Activated T-helper 17 cell treated with anti-CD3 and anti-CD28 coated beads, Interleukin-2, amount 50 U/mL, for 72 hours (primary cell): Measurements from ENCODE around the gene KCNAB3. TPM values are rescaled to one million over a fixed set of nuclear protein-coding genes. Genes with fewer than 3 reads are reported as not detected.

ENCODE experiments used
- ATAC-seq: fragments of 150-1000 bp; cut with Tn5 transposase; replicated peaks from 2 replicates; pipeline ENCODE4 v1.10.0; 2021; ENCODE audit warnings: mild to moderate bottlenecking, moderate library complexity
- H3K27ac Mint-ChIP-seq: one replicate; pipeline ENCODE4 v1.8.0; 2022; ENCODE audit warnings: mixed read lengths
- H3K27me3 Mint-ChIP-seq: one replicate; pipeline ENCODE4 v1.8.0; 2022; ENCODE audit warnings: mixed read lengths
- H3K36me3 Mint-ChIP-seq: one replicate; pipeline ENCODE4 v1.8.0; 2022; ENCODE audit warnings: low read depth, mild to moderate bottlenecking, mixed read lengths
- H3K4me1 Mint-ChIP-seq: one replicate; pipeline ENCODE4 v1.8.0; 2022; ENCODE audit warnings: mixed read lengths
- H3K4me3 Mint-ChIP-seq: one replicate; pipeline ENCODE4 v1.8.0; 2022; ENCODE audit warnings: mild to moderate bottlenecking, mixed read lengths
- H3K9me3 Mint-ChIP-seq: one replicate; pipeline ENCODE4 v1.8.0; 2022; ENCODE audit warnings: mixed read lengths
- total RNA-seq, 2 donors: library from RNA; stranded (reverse); gene quantifications; one replicate each; pipeline ENCODE4 v1.2.3, GENCODE V29; 2022

The KCNAB3 gene
- total RNA-seq, 2 donors from 2014 or later, result 8.6 to 11.9 TPM

DNA sequence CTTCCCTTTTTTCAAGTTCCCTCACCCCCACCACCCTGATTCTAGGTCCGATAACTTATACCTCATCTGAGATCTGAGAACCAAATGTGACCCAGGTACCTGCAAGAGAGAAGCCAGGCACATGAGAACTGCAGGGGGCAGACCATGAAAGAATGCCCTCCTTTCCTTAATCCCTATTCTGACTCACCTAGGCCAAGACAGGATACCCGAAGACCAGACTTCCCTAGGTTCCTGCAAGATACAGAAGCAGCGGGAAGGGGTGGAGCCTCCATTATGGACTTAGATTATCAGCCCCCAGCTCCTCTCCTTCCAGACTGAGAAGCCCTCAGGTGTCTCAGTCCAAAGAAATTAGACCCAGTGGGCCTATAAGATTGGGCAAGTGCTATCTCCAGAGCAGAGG is 2.1 kb downstream of the KCNAB3 start:
- H3K27ac Mint-ChIP-seq, result no peak overlapping the region
- no peaks in the 10 kb centered on the region for H3K27me3 Mint-ChIP-seq
- H3K36me3 Mint-ChIP-seq, result peaks cover 25% of the 10 kb centered on the region
- no peak overlapping the region for H3K4me3 Mint-ChIP-seq
- H3K4me1 Mint-ChIP-seq, result peaks cover 8% of the 10 kb centered on the region
- no peaks in the 10 kb centered on the region for H3K9me3 Mint-ChIP-seq
- ATAC-seq, result no peak

DNA sequence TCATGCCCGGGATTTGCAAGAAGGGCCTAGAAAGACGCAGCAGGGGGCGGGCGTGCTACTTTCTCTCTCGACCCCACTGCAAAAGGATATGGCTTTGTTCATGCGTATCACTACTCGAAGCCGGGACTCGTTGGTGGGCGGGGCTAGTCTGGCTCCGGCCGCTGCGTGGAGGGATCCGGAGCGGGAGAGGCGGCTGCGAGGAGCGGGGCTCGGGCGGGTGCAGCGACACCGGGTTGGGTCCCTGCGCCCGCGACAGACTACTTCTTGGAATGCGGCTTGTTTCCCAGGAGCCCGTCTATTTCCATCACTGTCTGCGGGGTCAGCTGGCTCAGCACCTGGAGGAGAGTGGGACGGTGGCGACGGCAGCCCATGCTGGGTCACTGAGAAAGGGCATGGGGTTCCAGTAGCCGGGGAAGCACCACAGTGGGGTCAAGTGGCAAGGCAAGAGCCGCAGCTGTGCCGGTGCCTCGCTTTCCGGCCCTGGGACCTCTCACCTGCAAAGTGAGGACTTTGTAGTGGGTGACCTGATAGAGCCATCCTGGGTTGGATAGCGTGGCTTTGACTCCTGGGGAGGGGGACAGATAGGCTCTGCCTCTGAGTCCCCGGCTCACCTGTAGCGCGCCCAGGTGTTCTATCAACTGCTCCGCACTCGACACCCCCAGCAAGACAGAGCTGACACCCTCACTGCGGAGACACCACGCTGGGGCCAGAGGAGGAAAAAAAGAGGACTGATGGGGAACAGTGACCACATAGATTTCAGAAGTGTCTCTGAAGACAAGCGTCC is 6.6 kb downstream of the KCNAB3 start:
- ATAC-seq, result peak; percentile 95
- no peaks in the 10 kb centered on the region for H3K36me3 Mint-ChIP-seq
- H3K4me3 Mint-ChIP-seq, result peak overlapping the region; percentile 83
- no peaks in the 10 kb centered on the region for H3K27me3 Mint-ChIP-seq
- peak overlapping the region; percentile 83 for H3K27ac Mint-ChIP-seq
- no peaks in the 10 kb centered on the region for H3K9me3 Mint-ChIP-seq
- H3K4me1 Mint-ChIP-seq, result peaks cover 11% of the 10 kb centered on the region

DNA sequence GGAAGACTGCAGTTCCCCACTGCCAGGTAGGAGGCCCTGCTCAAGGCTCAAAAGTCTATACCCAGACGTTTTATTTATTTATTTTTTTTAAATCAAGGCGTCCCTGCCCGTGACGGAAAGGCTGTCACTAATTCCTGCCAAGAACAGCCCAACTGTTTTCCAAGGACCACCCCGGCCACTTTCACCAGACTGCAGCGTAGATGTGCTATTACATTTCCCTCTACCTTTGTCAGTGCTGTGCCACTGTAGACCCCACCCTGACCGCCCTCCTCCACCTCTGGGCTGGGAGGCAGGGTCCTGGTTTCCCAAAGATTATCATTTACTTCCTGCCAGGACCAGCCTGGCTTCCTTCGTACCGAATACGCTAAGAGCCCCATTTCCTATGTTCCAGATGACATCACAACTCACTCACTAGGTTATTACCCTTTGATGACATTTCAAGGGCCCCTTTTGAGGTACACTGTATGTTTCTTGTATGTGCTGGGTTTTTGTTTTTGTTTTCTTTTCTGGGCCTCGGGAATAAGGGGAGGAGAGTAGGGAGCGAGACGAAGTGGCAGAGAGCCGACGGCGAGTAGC is 7.3 kb downstream of the KCNAB3 start:
- H3K36me3 Mint-ChIP-seq, result no peaks in the 10 kb centered on the region
- peak; percentile 43 for ATAC-seq
- H3K4me1 Mint-ChIP-seq, result peaks cover 11% of the 10 kb centered on the region
- H3K27ac Mint-ChIP-seq, result peak overlapping the region; percentile 83
- no peaks in the 10 kb centered on the region for H3K27me3 Mint-ChIP-seq
- H3K9me3 Mint-ChIP-seq, result no peaks in the 10 kb centered on the region
- peak overlapping the region; percentile 83 for H3K4me3 Mint-ChIP-seq

DNA sequence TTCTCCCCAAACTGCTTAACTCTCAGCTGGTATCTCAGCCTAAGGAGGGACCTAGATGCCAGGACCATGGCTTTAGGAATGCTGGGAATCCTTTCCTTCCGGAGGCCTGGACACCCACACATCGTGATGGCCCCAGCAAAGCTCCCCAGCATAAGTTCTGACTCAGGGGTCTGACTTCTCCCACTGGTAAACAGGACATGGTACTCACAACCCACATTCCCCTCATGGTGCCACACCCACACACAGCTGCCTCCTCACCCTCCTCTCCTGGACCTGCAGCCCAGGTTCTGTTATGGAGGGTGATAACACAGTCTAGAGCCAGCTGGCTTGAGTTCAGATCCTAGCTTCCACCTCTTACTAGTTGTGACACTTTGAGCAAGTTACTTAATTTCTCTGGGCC is 12.8 kb downstream of the KCNAB3 start:
- Mint-ChIP-seq H3K9me3 (no peaks in the 10 kb centered on the region), H3K4me3 (peak overlapping the region; percentile 97), H3K27me3 (no peaks in the 10 kb centered on the region), H3K4me1 (peaks cover 14% of the 10 kb centered on the region), H3K27ac (peak overlapping the region; percentile 83), H3K36me3 (peaks cover 35% of the 10 kb centered on the region)
- no peak for ATAC-seq

DNA sequence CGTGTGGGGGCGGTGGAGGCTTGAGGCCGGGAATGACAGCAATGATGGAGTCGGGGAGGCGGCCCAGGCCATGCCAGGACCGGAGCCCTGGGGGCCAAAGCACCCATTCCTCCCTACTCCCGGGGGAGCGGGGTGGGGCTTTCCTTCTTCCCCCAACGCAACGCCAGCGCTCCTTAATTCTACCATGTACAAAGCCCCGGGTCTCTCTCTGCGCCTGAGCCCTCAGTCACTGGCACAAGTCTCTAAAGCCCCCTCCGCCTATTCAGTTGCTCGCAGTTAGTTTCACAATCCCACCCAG is 13.3 kb downstream of the KCNAB3 start:
- peaks cover 10% of the 10 kb centered on the region for H3K4me1 Mint-ChIP-seq
- no peaks in the 10 kb centered on the region for H3K27me3 Mint-ChIP-seq
- H3K36me3 Mint-ChIP-seq, result peaks cover 38% of the 10 kb centered on the region
- H3K4me3 Mint-ChIP-seq, result peak overlapping the region; percentile 97
- no peak for ATAC-seq
- no peaks in the 10 kb centered on the region for H3K9me3 Mint-ChIP-seq
- peak overlapping the region; percentile 83 for H3K27ac Mint-ChIP-seq

DNA sequence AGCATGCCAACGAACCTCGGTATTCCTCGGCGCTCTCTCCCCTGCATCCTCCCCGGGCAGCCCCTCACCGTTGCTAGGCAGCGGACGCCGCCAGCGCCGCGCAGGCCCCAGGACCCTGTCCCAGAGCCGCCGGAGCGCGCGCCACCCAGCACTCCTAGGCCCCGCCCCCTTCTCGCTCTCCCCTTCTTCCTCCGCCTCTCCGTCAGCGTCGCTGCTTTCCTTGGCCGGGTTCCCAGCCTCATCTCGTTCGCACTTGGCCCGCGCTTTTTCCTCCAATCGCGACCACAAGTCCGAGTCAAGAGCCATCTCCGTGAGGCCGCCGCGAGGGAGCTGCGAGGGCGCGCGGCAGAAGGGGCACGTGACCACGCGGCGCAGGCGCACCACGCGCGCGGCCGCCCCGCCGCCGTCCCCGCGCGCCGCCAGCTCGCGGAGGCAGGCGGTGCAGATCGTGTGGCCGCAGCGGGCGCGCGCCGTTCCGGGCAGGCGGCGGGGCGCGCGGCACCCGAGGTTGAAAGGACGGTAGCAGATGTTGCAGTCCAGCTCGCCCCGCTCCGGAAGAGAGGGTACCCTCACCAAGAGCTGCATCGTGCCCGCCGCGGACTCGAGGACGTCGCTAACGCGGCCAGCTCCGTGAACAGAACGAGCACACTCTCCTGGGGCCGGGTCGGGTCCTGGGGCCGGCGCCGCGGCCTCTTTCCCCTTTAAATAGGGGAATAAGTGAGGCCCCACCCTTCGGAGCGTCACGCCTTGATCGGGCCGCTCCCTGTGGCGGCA is 13.9 kb downstream of the KCNAB3 start, which contains the start of gene RNF227:
Gene RNF227 (minus strand): TSS at position 679 of the 774 bp plus-strand sequence. CDS start 94 bp downstream, at position 585.
- Mint-ChIP-seq H3K4me3 (peak within 1 kb of the TSS; percentile 97), H3K9me3 (no peaks in the 10 kb centered on the region), H3K27me3 (no peaks in the 10 kb centered on the region), H3K27ac (peak within 1 kb of the TSS; percentile 93), H3K36me3 (peaks cover 38% of the 10 kb centered on the region), H3K4me1 (peaks cover 10% of the 10 kb centered on the region)
- peak; percentile 85 for ATAC-seq

DNA sequence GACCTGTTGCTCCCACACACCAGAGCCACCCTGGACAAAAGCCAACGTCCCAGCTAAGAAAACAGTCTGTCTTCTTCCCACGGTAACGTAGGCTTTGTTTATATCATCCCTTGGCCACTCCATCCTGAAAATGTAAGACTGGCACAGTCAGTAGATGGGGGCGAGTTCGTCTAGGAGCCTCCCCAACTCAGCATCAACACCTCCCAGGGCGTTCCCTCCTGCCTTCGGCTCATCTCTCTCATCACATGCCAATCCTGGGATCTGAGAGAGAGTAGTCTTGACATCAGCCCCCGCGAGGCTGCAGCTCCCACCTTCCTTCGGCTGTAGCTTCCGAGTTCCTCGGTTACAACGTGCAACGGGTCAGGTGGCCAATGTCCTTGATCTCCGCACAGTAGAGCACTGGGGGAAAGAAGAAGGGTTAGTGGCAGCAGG is 14.5 kb downstream of the KCNAB3 start:
- H3K27ac Mint-ChIP-seq, result peak overlapping the region; percentile 93
- H3K9me3 Mint-ChIP-seq, result no peaks in the 10 kb centered on the region
- peak overlapping the region; percentile 97 for H3K4me3 Mint-ChIP-seq
- H3K27me3 Mint-ChIP-seq, result no peaks in the 10 kb centered on the region
- H3K36me3 Mint-ChIP-seq, result peaks cover 38% of the 10 kb centered on the region
- peak; percentile 57 for ATAC-seq
- H3K4me1 Mint-ChIP-seq, result peaks cover 10% of the 10 kb centered on the region

DNA sequence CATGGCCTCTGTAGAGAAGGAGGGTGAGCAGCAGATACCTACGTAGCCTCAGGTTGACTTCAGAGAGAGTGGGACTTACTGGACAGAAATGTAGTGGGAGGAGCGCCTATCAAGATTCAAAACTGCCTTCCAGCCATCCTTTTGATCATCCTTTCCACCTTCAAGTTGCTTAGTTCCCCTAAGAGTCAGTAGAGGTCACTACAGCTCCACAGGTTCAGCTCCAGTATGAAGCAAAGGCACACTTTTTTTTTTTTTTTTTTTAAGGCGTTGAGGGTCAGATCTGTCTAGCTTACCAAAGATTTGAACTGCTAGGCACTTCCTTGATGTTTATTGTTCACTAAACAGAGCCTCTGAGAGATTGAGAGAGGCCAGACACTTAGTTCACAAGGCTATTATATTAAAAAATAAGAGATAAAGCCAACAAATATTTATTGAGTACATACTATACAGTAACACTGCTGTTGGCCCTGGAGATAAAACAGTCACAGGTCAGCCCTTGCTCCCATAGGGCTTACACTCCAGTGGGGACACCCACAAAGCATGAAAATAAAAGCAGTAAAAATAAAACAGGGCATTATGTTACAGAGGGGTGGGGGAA is 16.6 kb downstream of the KCNAB3 start:
- Mint-ChIP-seq H3K4me3 (peak overlapping the region; percentile 97), H3K36me3 (peaks cover 38% of the 10 kb centered on the region), H3K4me1 (peaks cover 15% of the 10 kb centered on the region), H3K9me3 (no peaks in the 10 kb centered on the region), H3K27me3 (no peaks in the 10 kb centered on the region), H3K27ac (peak overlapping the region; percentile 72)
- peak; percentile 38 for ATAC-seq

DNA sequence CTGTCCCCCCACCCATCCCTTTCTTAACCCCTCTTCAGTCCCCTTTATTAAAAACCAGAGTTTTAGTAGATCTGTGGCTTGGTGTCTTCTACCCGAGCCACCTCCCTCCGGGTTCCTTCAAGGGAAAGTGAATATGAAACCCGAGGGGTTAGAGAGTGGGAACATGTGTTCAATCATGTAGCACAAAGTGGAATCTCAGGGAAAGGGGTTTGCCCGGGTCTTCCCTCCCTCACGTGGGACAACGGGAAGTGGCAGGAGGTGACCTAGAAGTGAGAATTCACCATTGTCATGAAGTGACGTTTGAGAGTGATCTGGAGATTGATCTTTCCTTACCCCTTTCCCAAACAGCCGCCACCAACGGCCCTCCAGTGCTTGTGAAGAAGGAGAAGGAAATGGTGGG is 18.5 kb downstream of the KCNAB3 start:
- Mint-ChIP-seq H3K27me3 (no peaks in the 10 kb centered on the region), H3K36me3 (peaks cover 32% of the 10 kb centered on the region), H3K4me3 (no peak overlapping the region), H3K4me1 (peaks cover 10% of the 10 kb centered on the region), H3K9me3 (no peaks in the 10 kb centered on the region), H3K27ac (peak overlapping the region; percentile 10)
- no peak for ATAC-seq

DNA sequence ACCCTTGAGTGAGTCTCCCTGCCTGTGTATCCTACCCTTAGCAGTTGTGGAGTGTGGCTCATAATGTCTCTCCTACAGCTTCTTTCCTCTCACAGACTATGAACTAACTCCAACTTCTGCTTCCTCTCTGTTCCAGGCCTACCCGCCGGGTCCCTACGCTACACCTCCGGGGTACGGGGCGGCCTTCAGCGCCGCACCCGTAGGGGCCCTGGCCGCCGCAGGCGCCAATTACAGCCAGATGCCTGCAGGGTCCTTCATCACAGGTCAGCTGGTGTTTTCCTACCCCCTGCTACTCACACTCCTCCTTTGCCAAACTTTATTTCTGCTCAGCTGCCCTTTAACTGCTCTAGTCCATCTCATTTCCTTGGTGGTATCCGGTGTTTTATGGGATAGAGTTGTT is 18.9 kb downstream of the KCNAB3 start:
- no peaks in the 10 kb centered on the region for H3K9me3 Mint-ChIP-seq
- peaks cover 10% of the 10 kb centered on the region for H3K4me1 Mint-ChIP-seq
- H3K27ac Mint-ChIP-seq, result peak overlapping the region; percentile 84
- no peak for ATAC-seq
- peaks cover 32% of the 10 kb centered on the region for H3K36me3 Mint-ChIP-seq
- no peak overlapping the region for H3K4me3 Mint-ChIP-seq
- no peaks in the 10 kb centered on the region for H3K27me3 Mint-ChIP-seq

DNA sequence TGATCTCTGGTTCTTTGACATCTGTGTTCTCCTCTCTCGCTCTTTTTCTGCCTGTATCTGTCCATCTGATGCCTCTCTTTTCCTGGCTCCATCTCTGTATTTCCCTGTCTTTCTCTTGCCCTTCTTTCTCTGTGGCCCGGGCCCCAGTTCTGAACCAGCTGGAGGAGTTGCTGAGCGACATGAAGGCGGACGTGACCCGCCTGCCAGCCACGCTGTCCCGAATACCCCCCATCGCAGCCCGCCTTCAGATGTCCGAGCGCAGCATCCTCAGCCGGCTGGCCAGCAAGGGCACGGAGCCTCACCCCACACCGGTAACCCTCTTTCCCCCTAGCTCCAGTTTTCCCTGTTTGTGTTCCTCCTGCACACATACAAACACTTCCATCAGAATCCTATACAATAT is 19.4 kb downstream of the KCNAB3 start:
- Mint-ChIP-seq H3K27ac (peak overlapping the region; percentile 84), H3K4me1 (peaks cover 10% of the 10 kb centered on the region), H3K36me3 (peaks cover 28% of the 10 kb centered on the region), H3K9me3 (no peaks in the 10 kb centered on the region), H3K27me3 (no peaks in the 10 kb centered on the region), H3K4me3 (no peak overlapping the region)
- no peak for ATAC-seq

DNA sequence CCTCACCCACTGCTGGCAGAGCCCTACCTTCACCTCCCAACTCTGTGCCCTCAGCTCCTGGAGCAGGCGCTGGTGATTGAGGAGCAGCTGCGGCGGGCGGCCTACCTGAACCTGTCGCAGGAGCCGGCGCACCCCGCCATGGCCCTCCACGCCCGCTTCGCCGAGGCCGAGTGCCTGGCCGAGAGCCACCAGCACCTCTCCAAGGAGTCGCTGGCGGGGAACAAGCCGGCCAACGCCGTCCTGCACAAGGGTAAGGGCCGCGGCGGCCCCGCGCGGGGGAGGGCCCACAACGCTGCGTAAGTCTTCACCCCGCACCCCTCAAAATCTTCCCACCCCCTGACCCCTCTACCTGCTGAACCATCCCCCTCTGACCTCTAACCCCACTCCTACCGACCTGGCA is 20.6 kb downstream of the KCNAB3 start:
- H3K27me3 Mint-ChIP-seq, result no peaks in the 10 kb centered on the region
- peak overlapping the region; percentile 84 for H3K27ac Mint-ChIP-seq
- H3K4me1 Mint-ChIP-seq, result peaks cover 10% of the 10 kb centered on the region
- no peak overlapping the region for H3K4me3 Mint-ChIP-seq
- no peaks in the 10 kb centered on the region for H3K9me3 Mint-ChIP-seq
- H3K36me3 Mint-ChIP-seq, result peaks cover 16% of the 10 kb centered on the region
- no peak for ATAC-seq

DNA sequence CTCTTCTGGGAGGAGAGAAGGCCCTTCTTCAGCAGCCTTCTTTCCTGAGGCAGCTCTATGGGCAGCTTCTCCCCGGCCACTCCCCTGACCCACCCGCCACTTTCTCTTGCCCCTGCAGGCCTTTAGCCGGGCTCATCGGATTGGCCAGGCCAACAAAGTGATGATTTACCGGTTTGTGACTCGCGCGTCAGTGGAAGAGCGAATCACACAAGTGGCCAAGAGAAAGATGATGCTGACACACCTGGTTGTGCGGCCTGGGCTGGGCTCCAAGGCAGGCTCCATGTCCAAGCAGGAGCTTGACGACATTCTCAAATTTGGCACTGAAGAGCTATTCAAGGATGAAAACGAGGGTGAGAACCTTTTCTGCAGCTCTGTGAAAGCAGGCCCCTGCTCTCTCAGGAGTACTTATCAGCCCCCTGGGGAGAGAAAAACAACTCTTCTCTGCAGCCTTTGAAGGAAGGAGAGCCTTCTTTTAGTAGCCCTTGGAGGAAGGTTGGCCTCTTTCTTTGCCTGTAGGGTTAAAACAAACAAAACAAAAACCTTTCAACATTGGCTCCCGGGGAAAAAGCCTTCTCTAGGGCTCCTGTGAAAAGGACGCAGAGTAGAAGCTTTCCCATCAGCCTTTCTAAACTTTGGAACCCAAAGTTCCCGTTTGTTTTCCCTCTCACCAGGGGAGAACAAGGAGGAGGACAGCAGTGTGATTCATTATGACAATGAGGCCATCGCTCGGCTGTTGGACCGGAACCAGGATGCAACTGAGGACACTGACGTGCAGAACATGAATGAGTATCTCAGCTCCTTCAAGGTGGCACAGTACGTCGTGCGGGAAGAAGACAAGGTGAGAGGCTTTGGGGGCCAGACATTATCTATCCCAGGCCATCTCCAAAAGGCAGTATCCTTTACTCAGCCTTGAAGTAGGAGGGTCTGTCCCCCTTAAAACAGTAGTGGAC is 26.2 kb downstream of the KCNAB3 start:
- peak overlapping the region; percentile 68 for H3K27ac Mint-ChIP-seq
- no peaks in the 10 kb centered on the region for H3K27me3 Mint-ChIP-seq
- no peak for ATAC-seq
- peaks cover 4% of the 10 kb centered on the region for H3K4me1 Mint-ChIP-seq
- no peak overlapping the region for H3K4me3 Mint-ChIP-seq
- H3K36me3 Mint-ChIP-seq, result no peaks in the 10 kb centered on the region
- H3K9me3 Mint-ChIP-seq, result no peaks in the 10 kb centered on the region
